ENCODE results near the gene TBK1. TPM values are rescaled to one million over a fixed set of nuclear protein-coding genes. Genes with fewer than 3 reads are reported as not detected.

TBK1 gene
- total RNA-seq, 1 experiment from 2014 or later, result 26.2 TPM

DNA sequence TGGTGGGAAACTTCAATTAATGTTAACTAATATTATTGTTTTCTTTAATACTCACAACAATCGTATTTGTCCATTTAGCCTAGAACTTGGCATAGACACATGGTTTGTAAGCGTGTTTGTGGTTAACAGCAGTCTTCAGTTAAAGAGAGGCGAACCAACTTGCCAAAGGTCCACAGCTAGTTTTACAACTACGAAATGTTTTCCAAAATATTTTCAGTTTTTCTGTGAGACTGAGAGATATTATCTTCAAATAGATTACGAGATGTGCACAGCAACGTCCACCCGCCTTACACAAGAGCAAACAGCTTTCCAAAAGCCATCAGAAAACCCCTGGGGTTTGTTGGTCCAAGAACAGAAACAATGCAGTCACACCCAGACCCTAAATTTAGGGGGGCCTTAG lies 99.8 kb downstream of the TBK1 start:
- Histone ChIP-seq H3K36me3 (ENCODE audit: low read depth) (no peaks in the 10 kb centered on the region), H3K9me2 (ENCODE audit: insufficient read depth) (no peaks in the 10 kb centered on the region), H3K27me3 (ENCODE audit: insufficient read depth, low read depth) (no peaks in the 10 kb centered on the region), H3F3A (ENCODE audit: insufficient read depth, low read depth) (no peaks in the 10 kb centered on the region), H3K4me3 (no peak overlapping the region), H3K9me3 (ENCODE audit: insufficient read depth, low read depth) (no peaks in the 10 kb centered on the region), H3K79me2 (ENCODE audit: low read depth) (no peaks in the 10 kb centered on the region), H4K20me1 (ENCODE audit: insufficient read depth) (no peaks in the 10 kb centered on the region), H3K4me1 (replicated peaks; ENCODE audit: insufficient read depth) (no peaks in the 10 kb centered on the region), H3K27ac (no peak overlapping the region), H3K4me2 (no peak overlapping the region), H2AFZ (no peak overlapping the region)
- intact Hi-C loops (cut with micrococcal nuclease; ENCODE audit: unreplicated experiment), result no loop called here
- POLR2A ChIA-PET (ENCODE audit: unreplicated experiment), result no interaction called here
- CTCF ChIA-PET, result no interaction called here
- no peak for TF ChIP-seq EZH2 (IDR thresholded peaks at IDR 0.05; ENCODE audit: low read depth)
- TF ChIP-seq, protein P1, sequence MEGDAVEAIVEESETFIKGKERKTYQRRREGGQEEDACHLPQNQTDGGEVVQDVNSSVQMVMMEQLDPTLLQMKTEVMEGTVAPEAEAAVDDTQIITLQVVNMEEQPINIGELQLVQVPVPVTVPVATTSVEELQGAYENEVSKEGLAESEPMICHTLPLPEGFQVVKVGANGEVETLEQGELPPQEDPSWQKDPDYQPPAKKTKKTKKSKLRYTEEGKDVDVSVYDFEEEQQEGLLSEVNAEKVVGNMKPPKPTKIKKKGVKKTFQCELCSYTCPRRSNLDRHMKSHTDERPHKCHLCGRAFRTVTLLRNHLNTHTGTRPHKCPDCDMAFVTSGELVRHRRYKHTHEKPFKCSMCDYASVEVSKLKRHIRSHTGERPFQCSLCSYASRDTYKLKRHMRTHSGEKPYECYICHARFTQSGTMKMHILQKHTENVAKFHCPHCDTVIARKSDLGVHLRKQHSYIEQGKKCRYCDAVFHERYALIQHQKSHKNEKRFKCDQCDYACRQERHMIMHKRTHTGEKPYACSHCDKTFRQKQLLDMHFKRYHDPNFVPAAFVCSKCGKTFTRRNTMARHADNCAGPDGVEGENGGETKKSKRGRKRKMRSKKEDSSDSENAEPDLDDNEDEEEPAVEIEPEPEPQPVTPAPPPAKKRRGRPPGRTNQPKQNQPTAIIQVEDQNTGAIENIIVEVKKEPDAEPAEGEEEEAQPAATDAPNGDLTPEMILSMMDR (conservative IDR thresholded peaks at IDR 0.05), result no peak
- no peak for DNase-seq
- BruUV-seq (replicated peaks), result no TSS peak

Other genes with a start within 250 kb of the TBK1 start
- gene KICS2, start 229.8 kb upstream of the TBK1 start, total RNA-seq (2021), result 12.1 and 14.5 TPM in 2 replicates
- gene C12orf56, start 61.4 kb upstream of the TBK1 start, total RNA-seq (2021), result not detected in 2 replicates
- 95.6 and 122 TPM in 2 replicates for gene XPOT, start 47.7 kb upstream of the TBK1 start, total RNA-seq (2021)
- 32.4 and 38.9 TPM in 2 replicates for gene RASSF3, start 158.4 kb downstream of the TBK1 start, total RNA-seq (2021)